ENCODE results near the gene VSIG10L. TPM values are rescaled to one million over a fixed set of nuclear protein-coding genes. Genes with fewer than 3 reads are reported as not detected.

Gene VSIG10L
- total RNA-seq, 1 donor from 2014 or later, result 4.2 TPM

- no peak overlapping the region for H3K4me2 ChIP-seq (ENCODE audit: low read length)
- no peaks in the 10 kb centered on the region for H3K27me3 ChIP-seq (ENCODE audit: insufficient read depth, low read length)
- Mint-ChIP-seq H3K27me3 (ENCODE audit: low read depth, unreplicated experiment) (peaks cover 44% of the 10 kb centered on the region), H3K36me3 (ENCODE audit: low read depth, unreplicated experiment) (peaks cover 5% of the 10 kb centered on the region), H3K27ac (ENCODE audit: unreplicated experiment) (no peak overlapping the region), H3K9me3 (ENCODE audit: unreplicated experiment) (no peaks in the 10 kb centered on the region), H3K4me1 (ENCODE audit: low read depth, unreplicated experiment) (no peaks in the 10 kb centered on the region), H3K4me3 (ENCODE audit: unreplicated experiment) (no peak overlapping the region)
- no peak for FAIRE-seq
- no peaks in the 10 kb centered on the region for H3K4me1 ChIP-seq (ENCODE audit: insufficient read depth, low read length)
- H3K79me2 ChIP-seq (ENCODE audit: insufficient read depth, low read length), result no peaks in the 10 kb centered on the region
- no peaks in the 10 kb centered on the region for H3K36me3 ChIP-seq (ENCODE audit: insufficient read depth, low read length)
- no peak for DNase-seq (ENCODE audit: low read depth)
- H2AFZ ChIP-seq (ENCODE audit: low read depth, low read length), result no peak overlapping the region
- TF ChIP-seq CTCF (IDR thresholded peaks at IDR 0.05; ENCODE audit: insufficient read depth, low read depth, low read length), result no peak
- H4K20me1 ChIP-seq (ENCODE audit: insufficient read depth, low read length), result no peaks in the 10 kb centered on the region
- H3K9ac ChIP-seq (ENCODE audit: low read length), result no peak overlapping the region
- peaks cover 2% of the 10 kb centered on the region for H3K9me3 ChIP-seq (ENCODE audit: insufficient read depth, low read depth, low read length)
- no peak overlapping the region for H3K27ac ChIP-seq (ENCODE audit: low read depth, low read length)
- H3K4me3 ChIP-seq (ENCODE audit: insufficient read depth, low read depth, low read length), result no peak overlapping the region
Measured at GRCh38 chr19:51321799-51322198, 20.1 kb downstream of the VSIG10L start.

GRCh38 chr19:51320280-51320657 is 21.7 kb downstream of the VSIG10L start:
- Histone ChIP-seq H3K4me2 (ENCODE audit: low read length) (no peak overlapping the region), H3K9me3 (ENCODE audit: insufficient read depth, low read depth, low read length) (peaks cover 2% of the 10 kb centered on the region), H2AFZ (ENCODE audit: low read depth, low read length) (no peak overlapping the region), H3K4me3 (ENCODE audit: insufficient read depth, low read depth, low read length) (no peak overlapping the region), H3K79me2 (ENCODE audit: insufficient read depth, low read length) (no peaks in the 10 kb centered on the region), H3K27me3 (ENCODE audit: insufficient read depth, low read length) (no peaks in the 10 kb centered on the region), H4K20me1 (ENCODE audit: insufficient read depth, low read length) (no peaks in the 10 kb centered on the region), H3K4me1 (ENCODE audit: insufficient read depth, low read length) (no peaks in the 10 kb centered on the region), H3K27ac (ENCODE audit: low read depth, low read length) (no peak overlapping the region), H3K9ac (ENCODE audit: low read length) (no peak overlapping the region), H3K36me3 (ENCODE audit: insufficient read depth, low read length) (no peaks in the 10 kb centered on the region)
- Mint-ChIP-seq H3K4me1 (ENCODE audit: low read depth, unreplicated experiment) (no peaks in the 10 kb centered on the region), H3K36me3 (ENCODE audit: low read depth, unreplicated experiment) (peaks cover 2% of the 10 kb centered on the region), H3K4me3 (ENCODE audit: unreplicated experiment) (no peak overlapping the region), H3K9me3 (ENCODE audit: unreplicated experiment) (peaks cover under 1% of the 10 kb centered on the region), H3K27me3 (ENCODE audit: low read depth, unreplicated experiment) (peaks cover 35% of the 10 kb centered on the region), H3K27ac (ENCODE audit: unreplicated experiment) (no peak overlapping the region)
- TF ChIP-seq CTCF (IDR thresholded peaks at IDR 0.05; ENCODE audit: insufficient read depth, low read depth, low read length), result no peak
- TF ChIP-seq EZH2 (IDR thresholded peaks at IDR 0.05; ENCODE audit: insufficient read depth, low read length), result no peak
- FAIRE-seq, result no peak
- no peak for DNase-seq (ENCODE audit: low read depth)

- H3K4me3 Mint-ChIP-seq (ENCODE audit: unreplicated experiment), result no peak overlapping the region
- DNase-seq (ENCODE audit: low read depth), result no peak
- peaks cover 33% of the 10 kb centered on the region for H3K27me3 Mint-ChIP-seq (ENCODE audit: low read depth, unreplicated experiment)
- TF ChIP-seq EZH2 (IDR thresholded peaks at IDR 0.05; ENCODE audit: insufficient read depth, low read length), result no peak
- no peak for TF ChIP-seq CTCF (IDR thresholded peaks at IDR 0.05; ENCODE audit: insufficient read depth, low read depth, low read length)
- H3K27ac Mint-ChIP-seq (ENCODE audit: unreplicated experiment), result no peak overlapping the region
- Histone ChIP-seq H3K9ac (ENCODE audit: low read length) (no peak overlapping the region), H3K4me3 (ENCODE audit: insufficient read depth, low read depth, low read length) (no peak overlapping the region), H3K27me3 (ENCODE audit: insufficient read depth, low read length) (no peaks in the 10 kb centered on the region), H2AFZ (ENCODE audit: low read depth, low read length) (no peak overlapping the region), H3K4me2 (ENCODE audit: low read length) (no peak overlapping the region), H3K79me2 (ENCODE audit: insufficient read depth, low read length) (no peaks in the 10 kb centered on the region), H3K36me3 (ENCODE audit: insufficient read depth, low read length) (no peaks in the 10 kb centered on the region), H3K27ac (ENCODE audit: low read depth, low read length) (no peak overlapping the region), H4K20me1 (ENCODE audit: insufficient read depth, low read length) (no peaks in the 10 kb centered on the region), H3K9me3 (ENCODE audit: insufficient read depth, low read depth, low read length) (peaks cover 2% of the 10 kb centered on the region), H3K4me1 (ENCODE audit: insufficient read depth, low read length) (no peaks in the 10 kb centered on the region)
- peaks cover 2% of the 10 kb centered on the region for H3K36me3 Mint-ChIP-seq (ENCODE audit: low read depth, unreplicated experiment)
- no peaks in the 10 kb centered on the region for H3K4me1 Mint-ChIP-seq (ENCODE audit: low read depth, unreplicated experiment)
- H3K9me3 Mint-ChIP-seq (ENCODE audit: unreplicated experiment), result peaks cover 3% of the 10 kb centered on the region
- no peak for FAIRE-seq
Measured at GRCh38 chr19:51319649-51320279, 22.2 kb downstream of the VSIG10L start.

Measured in astrocyte (in vitro differentiated cells and primary cell).